GM21526 (cell line): ENCODE results near the gene FBXO4.
"Not testable (repeated sequence)": the region's sequence is repeated elsewhere in the genome, so short reads cannot be mapped to it uniquely, and the experiment has no call there.

Source experiments
- ATAC-seq: cut with Tn5 transposase; IDR thresholded peaks from one replicate; pipeline ENCODE4 v1.9.1; 2021; ENCODE audit warnings: moderate library complexity; ENCODE audit not compliant: unreplicated experiment, low FRiP score

The FBXO4 gene

DNA sequence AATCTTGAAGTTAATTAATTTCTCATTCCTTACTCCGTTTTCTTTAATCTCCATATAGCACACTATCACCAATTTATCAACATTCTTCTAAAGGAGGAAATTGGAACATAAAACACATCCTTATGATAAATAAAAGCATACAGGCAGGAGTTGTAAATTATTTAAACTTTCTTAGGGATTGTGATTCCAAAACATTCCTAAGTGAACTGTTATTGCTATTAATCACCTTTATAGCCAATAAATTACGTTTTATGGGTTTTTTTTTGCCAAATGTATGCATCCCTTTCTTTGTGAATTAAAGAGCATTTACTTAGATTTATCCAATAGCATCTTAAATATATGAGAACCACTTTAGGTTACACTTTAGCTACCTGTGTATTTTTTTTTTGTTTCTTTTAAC, 55.3 kb downstream of the FBXO4 start:
- no peak for ATAC-seq

DNA sequence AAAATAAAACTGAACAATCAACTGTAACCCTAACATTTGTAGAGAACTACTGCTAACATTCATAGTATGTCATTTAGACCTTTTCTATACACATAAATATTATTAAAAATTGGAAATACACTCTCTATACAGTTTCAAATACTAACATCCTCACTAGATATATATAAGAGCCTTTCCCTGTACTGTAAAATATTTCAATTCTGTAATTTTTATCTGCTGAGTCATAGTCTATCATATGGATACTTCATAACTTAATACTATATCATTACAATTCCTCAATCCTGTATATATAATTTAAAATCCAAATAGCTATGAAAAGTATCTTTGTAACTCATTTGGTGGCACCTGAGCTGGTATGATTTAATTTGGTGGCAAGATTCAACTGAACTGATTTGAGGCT, 55.8 kb downstream of the FBXO4 start:
- ATAC-seq, result no peak

DNA sequence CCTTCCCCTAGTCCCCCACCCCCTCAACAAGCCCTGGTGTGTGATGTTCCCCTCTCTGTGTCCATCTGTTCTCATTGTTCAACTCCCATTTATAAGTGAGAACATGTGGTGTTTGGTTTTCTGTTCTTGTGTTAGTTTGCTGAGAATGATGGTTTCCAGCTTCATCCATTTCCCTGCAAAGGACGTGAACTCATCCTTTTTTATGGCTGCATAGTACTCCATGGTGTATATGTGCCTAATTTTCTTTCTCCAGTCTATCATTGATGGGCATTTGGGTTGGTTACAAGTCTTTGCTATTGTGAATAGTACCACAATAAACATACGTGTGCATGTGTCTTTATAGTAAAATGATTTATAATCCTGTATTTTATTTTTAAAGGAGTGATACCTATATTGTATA, 57.8 kb downstream of the FBXO4 start:
- not testable (repeated sequence) for ATAC-seq

DNA sequence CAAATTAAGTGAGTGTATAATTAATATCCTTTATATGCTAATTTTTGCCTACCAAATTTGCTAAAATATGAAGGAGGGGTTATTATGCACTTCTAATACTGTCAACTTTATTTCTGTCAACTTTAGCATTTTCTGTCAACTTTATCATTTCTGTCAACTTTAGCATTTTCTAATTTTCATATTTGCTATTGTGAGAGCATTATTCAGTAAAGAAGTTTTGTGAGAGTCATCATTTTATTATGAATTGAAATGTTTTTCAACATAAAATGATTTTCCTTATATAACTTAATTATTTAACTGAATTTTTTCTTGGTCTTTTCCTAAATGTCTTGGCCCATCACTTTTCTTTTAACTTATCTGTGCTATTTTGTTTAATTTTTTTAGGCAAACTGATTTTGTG, 58.2 kb downstream of the FBXO4 start:
- no peak for ATAC-seq

DNA sequence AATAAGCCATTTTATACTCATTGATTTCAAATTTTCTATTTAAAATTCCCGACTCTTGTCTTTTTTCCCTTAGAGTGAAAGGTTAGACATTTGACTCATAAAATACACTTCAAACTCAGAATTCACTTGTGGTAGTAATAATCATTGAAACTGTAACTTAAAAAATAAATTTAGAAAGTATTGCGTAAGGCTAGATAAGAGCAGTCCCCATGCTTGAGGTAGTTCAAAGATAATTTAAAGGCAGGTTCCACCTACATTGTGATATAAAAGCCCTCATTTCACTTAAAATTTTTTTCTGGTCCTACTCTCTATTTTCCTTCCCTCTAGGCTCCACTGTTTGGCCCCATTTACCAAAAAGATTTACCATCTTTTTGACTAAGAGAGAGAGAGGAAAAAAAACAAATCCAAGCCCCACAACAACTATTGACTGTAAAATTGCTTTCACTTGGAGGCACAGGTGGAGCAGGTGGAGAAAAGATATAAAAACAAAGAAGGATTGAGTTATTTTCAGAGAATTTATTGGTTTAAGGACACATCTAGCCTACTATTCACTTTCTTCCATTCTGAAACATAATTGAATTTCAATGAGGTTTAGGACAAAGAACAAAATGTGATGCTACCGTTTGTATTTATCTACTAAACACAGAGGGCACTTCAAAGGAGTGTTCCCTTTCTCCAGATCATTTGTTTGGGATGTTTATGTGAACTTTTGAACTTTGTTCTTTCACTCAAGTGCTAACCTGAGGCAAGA, 61.0 kb downstream of the FBXO4 start:
- no peak for ATAC-seq
